ENCODE measurements around the gene PHACTR3. TPM values are rescaled to one million over a fixed set of nuclear protein-coding genes. Genes with fewer than 3 reads are reported as not detected.

PHACTR3 gene
- total RNA-seq, 1 donor from 2014 or later = 0.06 TPM

- TF ChIP-seq CTCF (conservative IDR thresholded peaks at IDR 0.05; ENCODE audit: low read depth, low read length) = no peak
- H3K4me3 ChIP-seq (ENCODE audit: low read depth, low read length) = no peak overlapping the region
- no peak for DNase-seq (ENCODE audit: low read depth)
These were observed 215.3 kb downstream of the PHACTR3 start for GRCh38 chr20:59819496-59820203.

- H3K4me3 ChIP-seq (ENCODE audit: low read depth, low read length) = no peak overlapping the region
- no peak for DNase-seq (ENCODE audit: low read depth)
- TF ChIP-seq CTCF (conservative IDR thresholded peaks at IDR 0.05; ENCODE audit: low read depth, low read length) = no peak
These were observed 216.1 kb downstream of the PHACTR3 start for GRCh38 chr20:59820204-59821041.

GRCh38 chr20:59821201-59821600 is 216.9 kb downstream of the PHACTR3 start:
- DNase-seq (ENCODE audit: low read depth) = no peak
- no peak overlapping the region for H3K4me3 ChIP-seq (ENCODE audit: low read depth, low read length)
- no peak for TF ChIP-seq CTCF (conservative IDR thresholded peaks at IDR 0.05; ENCODE audit: low read depth, low read length)

GRCh38 chr20:59821788-59822187 is 217.4 kb downstream of the PHACTR3 start:
- no peak overlapping the region for H3K4me3 ChIP-seq (ENCODE audit: low read depth, low read length)
- no peak for TF ChIP-seq CTCF (conservative IDR thresholded peaks at IDR 0.05; ENCODE audit: low read depth, low read length)
- no peak for DNase-seq (ENCODE audit: low read depth)

- no peak for TF ChIP-seq CTCF (conservative IDR thresholded peaks at IDR 0.05; ENCODE audit: low read depth, low read length)
- no peak overlapping the region for H3K4me3 ChIP-seq (ENCODE audit: low read depth, low read length)
- DNase-seq (ENCODE audit: low read depth) = no peak
These were observed 218.1 kb downstream of the PHACTR3 start for GRCh38 chr20:59822291-59823029.

- no peak overlapping the region for H3K4me3 ChIP-seq (ENCODE audit: low read depth, low read length)
- DNase-seq (ENCODE audit: low read depth) = no peak
- no peak for TF ChIP-seq CTCF (conservative IDR thresholded peaks at IDR 0.05; ENCODE audit: low read depth, low read length)
These were observed 218.7 kb downstream of the PHACTR3 start for GRCh38 chr20:59823030-59823423.
